HG03575 (cell line): ENCODE measurements around the gene NEURL4.
"Not testable (repeated sequence)": the region's sequence is repeated elsewhere in the genome, so short reads cannot be mapped to it uniquely, and the experiment has no call there.

Experiments
- ATAC-seq: cut with Tn5 transposase; IDR thresholded peaks from one replicate; pipeline ENCODE4 v1.9.1; 2021; ENCODE audit not compliant: unreplicated experiment, insufficient number of reproducible peaks, low FRiP score; ENCODE audit errors: extremely low read depth

The NEURL4 gene

GRCh38 chr17:7348478-7349242 lies 19.5 kb upstream of the NEURL4 start:
- no peak for ATAC-seq

- no peak for ATAC-seq
Measured at GRCh38 chr17:7347630-7348477, 18.7 kb upstream of the NEURL4 start.

- no peak for ATAC-seq
Measured at GRCh38 chr17:7346761-7347614, 17.9 kb upstream of the NEURL4 start.

- no peak for ATAC-seq
Measured at GRCh38 chr17:7343250-7343649, 14.1 kb upstream of the NEURL4 start.

GRCh38 chr17:7341842-7342241 lies 12.7 kb upstream of the NEURL4 start:
- ATAC-seq: no peak

- no peak for ATAC-seq
Measured at GRCh38 chr17:7340179-7340578, 11.0 kb upstream of the NEURL4 start.

GRCh38 chr17:7337600-7337999 lies 8.5 kb upstream of the NEURL4 start:
- not testable (repeated sequence) for ATAC-seq

GRCh38 chr17:7336240-7337175 lies 7.4 kb upstream of the NEURL4 start, which contains the start of gene ACAP1:
ACAP1 (plus strand) TSS chr17:7336529; CDS start chr17:7336735, 206 bp downstream.
- no peak for ATAC-seq

- not testable (repeated sequence) for ATAC-seq
Measured at GRCh38 chr17:7335765-7336164, 6.6 kb upstream of the NEURL4 start.

GRCh38 chr17:7334938-7335538 lies 5.9 kb upstream of the NEURL4 start:
- no peak for ATAC-seq

- ATAC-seq: not testable (repeated sequence)
Measured at GRCh38 chr17:7332600-7333069, 3.5 kb upstream of the NEURL4 start.

- no peak for ATAC-seq
Measured at GRCh38 chr17:7332111-7332510, 3.0 kb upstream of the NEURL4 start.

- no peak for ATAC-seq
Measured at GRCh38 chr17:7330638-7331015, 1.5 kb upstream of the NEURL4 start.

GRCh38 chr17:7329997-7330637 lies 982 bp upstream of the NEURL4 start:
- ATAC-seq: no peak

- ATAC-seq: no peak
Measured at GRCh38 chr17:7329374-7329996, 350 bp upstream of the NEURL4 start.

GRCh38 chr17:7328009-7328408 lies 1.1 kb downstream of the NEURL4 start:
- ATAC-seq: no peak

GRCh38 chr17:7327501-7327900 lies 1.6 kb downstream of the NEURL4 start:
- ATAC-seq: no peak
